Measurements from ENCODE around the gene FNDC5. TPM values are rescaled to one million over a fixed set of nuclear protein-coding genes. Genes with fewer than 3 reads are reported as not detected.

Gene FNDC5
- polyA plus RNA-seq, 2 of the 4 experiments (the other 2 are of a cell fraction): 0.26 to 0.99 TPM

DNA sequence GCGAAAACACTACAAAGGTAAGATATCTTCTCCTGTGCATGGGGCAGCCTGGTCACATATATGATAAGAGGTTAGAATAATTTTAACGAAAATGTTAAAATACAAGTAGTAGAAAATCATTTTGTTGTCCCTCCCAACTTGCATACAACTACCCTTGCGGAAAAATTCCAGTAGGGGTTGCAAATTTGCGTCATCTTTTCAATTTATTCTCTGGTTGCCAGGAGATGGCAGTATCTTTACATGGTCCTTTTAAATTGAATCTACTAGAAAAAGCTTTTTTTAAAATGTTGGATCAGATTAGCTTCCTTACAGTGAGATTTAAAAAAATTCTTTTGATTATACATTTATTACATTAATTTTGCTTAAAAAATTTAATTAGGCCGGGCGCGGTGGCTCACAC lies 42.4 kb downstream of the FNDC5 start:
- FAIRE-seq: no peak
- ChIA-PET CTCF (interaction anchor here (0.5 to 2.3 kb wide), 5 partner anchors 13 to 258 kb away, joined by 3 to 9 read pairs (median 5); no protein-coding TSS in a partner anchor), POLR2A (no interaction called here)
- TF ChIP-seq HOXB13 (CRISPR knock-in tag; IDR thresholded peaks at IDR 0.05; ENCODE audit: low read depth) (no peak), RAD21 (conservative IDR thresholded peaks at IDR 0.05 in 1 of 2, IDR thresholded peaks at IDR 0.05 in 1 of 2) (0 out of 5 replicates have a peak, but pooled peaks of 1 of the 2 experiments have one; percentile 15)
- TF ChIP-seq, protein P1, sequence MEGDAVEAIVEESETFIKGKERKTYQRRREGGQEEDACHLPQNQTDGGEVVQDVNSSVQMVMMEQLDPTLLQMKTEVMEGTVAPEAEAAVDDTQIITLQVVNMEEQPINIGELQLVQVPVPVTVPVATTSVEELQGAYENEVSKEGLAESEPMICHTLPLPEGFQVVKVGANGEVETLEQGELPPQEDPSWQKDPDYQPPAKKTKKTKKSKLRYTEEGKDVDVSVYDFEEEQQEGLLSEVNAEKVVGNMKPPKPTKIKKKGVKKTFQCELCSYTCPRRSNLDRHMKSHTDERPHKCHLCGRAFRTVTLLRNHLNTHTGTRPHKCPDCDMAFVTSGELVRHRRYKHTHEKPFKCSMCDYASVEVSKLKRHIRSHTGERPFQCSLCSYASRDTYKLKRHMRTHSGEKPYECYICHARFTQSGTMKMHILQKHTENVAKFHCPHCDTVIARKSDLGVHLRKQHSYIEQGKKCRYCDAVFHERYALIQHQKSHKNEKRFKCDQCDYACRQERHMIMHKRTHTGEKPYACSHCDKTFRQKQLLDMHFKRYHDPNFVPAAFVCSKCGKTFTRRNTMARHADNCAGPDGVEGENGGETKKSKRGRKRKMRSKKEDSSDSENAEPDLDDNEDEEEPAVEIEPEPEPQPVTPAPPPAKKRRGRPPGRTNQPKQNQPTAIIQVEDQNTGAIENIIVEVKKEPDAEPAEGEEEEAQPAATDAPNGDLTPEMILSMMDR (IDR thresholded peaks at IDR 0.05): peak; percentile 27; the same call in 1 of the 3 replicates
- Histone ChIP-seq H3K9me3 (no peaks in the 10 kb centered on the region), H3K4me1 (no peaks in the 10 kb centered on the region), H3K27ac (no peak overlapping the region), H3K4me3 (no peak overlapping the region), H3K4me2 (no peak overlapping the region)
- ATAC-seq: no peak
- peak in 1 of 2 experiments; percentile 24 for DNase-seq (ENCODE audit: low read depth in 1 of 2, low spot score in 1 of 2)
- WGBS (ENCODE audit: missing lambda C conversion rate): 93% methylated on average over 7 of the region's 7 CpGs

- FAIRE-seq (no peak), ATAC-seq (no peak), DNase-seq (ENCODE audit: low read depth in 1 of 2, low spot score in 1 of 2) (no peak)
- WGBS (ENCODE audit: missing lambda C conversion rate): 90% methylated on average over 3 of the region's 3 CpGs
- TF ChIP-seq, protein P1 (IDR thresholded peaks at IDR 0.05): no peak
- no peak overlapping the region for H3K4me2 ChIP-seq
- no peaks in the 10 kb centered on the region for H3K4me1 ChIP-seq
- H3K4me3 ChIP-seq: no peak overlapping the region
- no peak overlapping the region for H3K27ac ChIP-seq
- H3K9me3 ChIP-seq: no peaks in the 10 kb centered on the region
- POLR2A ChIA-PET: no interaction called here
- CTCF ChIA-PET: interaction anchor here (0.7 to 1.1 kb wide), 2 partner anchors 129 to 424 kb away, joined by 3 read pairs; no protein-coding TSS in a partner anchor
Measured at GRCh38 chr1:32825181-32825580, 45.5 kb downstream of the FNDC5 start.

GRCh38 chr1:32818804-32819541 lies 51.7 kb downstream of the FNDC5 start:
- 89% methylated on average over 11 of the region's 11 CpGs for WGBS (ENCODE audit: missing lambda C conversion rate)
- ChIA-PET CTCF (no interaction called here), POLR2A (no interaction called here)
- Histone ChIP-seq H3K4me2 (peak overlapping the region; percentile 90), H3K27ac (peak overlapping the region; percentile 98 to 100), H3K9me3 (no peaks in the 10 kb centered on the region), H3K4me1 (peaks cover 27% of the 10 kb centered on the region), H3K4me3 (peak overlapping the region; percentile 70)
- ATAC-seq (no peak), DNase-seq (ENCODE audit: low read depth in 1 of 2, low spot score in 1 of 2) (no peak), FAIRE-seq (no peak)
- TF ChIP-seq CBX8 (IDR thresholded peaks at IDR 0.05): no peak
- TF ChIP-seq, protein P2, sequence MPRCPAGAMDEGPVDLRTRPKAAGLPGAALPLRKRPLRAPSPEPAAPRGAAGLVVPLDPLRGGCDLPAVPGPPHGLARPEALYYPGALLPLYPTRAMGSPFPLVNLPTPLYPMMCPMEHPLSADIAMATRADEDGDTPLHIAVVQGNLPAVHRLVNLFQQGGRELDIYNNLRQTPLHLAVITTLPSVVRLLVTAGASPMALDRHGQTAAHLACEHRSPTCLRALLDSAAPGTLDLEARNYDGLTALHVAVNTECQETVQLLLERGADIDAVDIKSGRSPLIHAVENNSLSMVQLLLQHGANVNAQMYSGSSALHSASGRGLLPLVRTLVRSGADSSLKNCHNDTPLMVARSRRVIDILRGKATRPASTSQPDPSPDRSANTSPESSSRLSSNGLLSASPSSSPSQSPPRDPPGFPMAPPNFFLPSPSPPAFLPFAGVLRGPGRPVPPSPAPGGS (IDR thresholded peaks at IDR 0.05): no peak
- no peak for TF ChIP-seq POLR2A (IDR thresholded peaks at IDR 0.05; ENCODE audit: low read length)
- TF ChIP-seq HOXB13 (CRISPR knock-in tag; IDR thresholded peaks at IDR 0.05; ENCODE audit: low read depth): no peak

DNA sequence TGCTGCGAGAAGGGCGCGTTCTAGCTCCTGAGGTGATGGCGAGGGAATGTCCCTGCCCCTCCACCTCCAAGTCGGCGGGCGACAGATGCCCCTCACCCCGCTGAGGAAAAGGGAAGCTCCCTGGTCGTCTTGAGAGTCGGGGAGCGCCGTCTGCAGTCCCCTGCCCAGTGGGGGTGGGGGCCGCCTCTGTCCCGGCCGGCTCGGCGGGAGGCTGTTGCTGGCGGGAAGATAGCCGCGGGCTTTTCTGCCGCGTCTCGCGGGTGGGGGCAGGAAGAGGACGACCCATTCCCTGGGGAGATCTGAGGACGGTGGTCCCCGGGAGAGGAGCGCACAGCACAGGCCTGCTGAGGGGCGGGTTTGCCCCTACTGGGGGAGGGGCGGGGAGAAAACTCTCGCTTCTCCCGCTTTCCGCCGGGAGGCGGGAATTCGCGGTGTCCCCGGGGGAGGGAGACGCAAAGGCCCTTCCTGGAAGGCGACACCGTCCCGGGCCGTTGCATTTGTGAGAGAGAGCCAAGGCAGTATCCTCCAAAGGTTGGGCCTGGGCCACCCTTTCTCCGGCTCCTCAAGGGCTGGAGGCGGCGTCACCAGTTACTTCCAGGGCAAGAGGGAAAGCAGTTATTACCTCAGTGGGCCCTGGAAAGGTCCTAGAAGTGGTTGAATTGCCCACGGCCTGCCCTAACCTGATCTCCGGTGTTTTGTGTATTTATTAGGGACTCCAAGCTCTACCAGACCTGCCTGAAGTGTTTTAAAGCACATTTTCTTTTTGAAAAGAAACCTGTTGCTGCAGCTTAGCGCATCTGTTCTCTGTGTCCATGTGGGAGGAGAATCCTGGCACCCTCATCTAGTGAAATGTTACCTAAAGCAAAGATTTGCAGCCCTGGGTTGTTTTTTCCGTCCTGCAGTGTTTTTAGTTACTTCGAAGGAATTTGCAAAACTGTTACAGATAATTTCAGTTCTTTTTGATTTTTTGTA lies 52.6 kb downstream of the FNDC5 start:
- ATAC-seq (peak; percentile 57 to 75), DNase-seq (ENCODE audit: low read depth in 1 of 2, low spot score in 1 of 2) (peak; percentile 62 to 66), FAIRE-seq (no peak)
- Histone ChIP-seq H3K4me2 (peak overlapping the region; percentile 90), H3K9me3 (no peaks in the 10 kb centered on the region), H3K27ac (peak overlapping the region; percentile 98 to 100), H3K4me1 (peaks cover 27% of the 10 kb centered on the region), H3K4me3 (peak overlapping the region; percentile 70)
- CTCF ChIA-PET: interaction anchor here (0.6 kb wide), 1 partner anchor 337 kb away, joined by 3 read pairs; no protein-coding TSS in a partner anchor
- WGBS (ENCODE audit: missing lambda C conversion rate): 4% methylated on average over 16 of the region's 51 CpGs
- POLR2A ChIA-PET: interaction anchor here (0.6 kb wide), 1 partner anchor 39 kb away, joined by 3 read pairs; no protein-coding TSS in a partner anchor
- TF ChIP-seq KDM5A (IDR thresholded peaks at IDR 0.05): no peak
- no peak for TF ChIP-seq HOXA7 (CRISPR knock-in tag; IDR thresholded peaks at IDR 0.05)
- TF ChIP-seq HDAC2 (IDR thresholded peaks at IDR 0.05): no peak
- TF ChIP-seq ESRRA (IDR thresholded peaks at IDR 0.05; ENCODE audit: borderline replicate concordance, low read length): no peak
- TF ChIP-seq, protein P3, sequence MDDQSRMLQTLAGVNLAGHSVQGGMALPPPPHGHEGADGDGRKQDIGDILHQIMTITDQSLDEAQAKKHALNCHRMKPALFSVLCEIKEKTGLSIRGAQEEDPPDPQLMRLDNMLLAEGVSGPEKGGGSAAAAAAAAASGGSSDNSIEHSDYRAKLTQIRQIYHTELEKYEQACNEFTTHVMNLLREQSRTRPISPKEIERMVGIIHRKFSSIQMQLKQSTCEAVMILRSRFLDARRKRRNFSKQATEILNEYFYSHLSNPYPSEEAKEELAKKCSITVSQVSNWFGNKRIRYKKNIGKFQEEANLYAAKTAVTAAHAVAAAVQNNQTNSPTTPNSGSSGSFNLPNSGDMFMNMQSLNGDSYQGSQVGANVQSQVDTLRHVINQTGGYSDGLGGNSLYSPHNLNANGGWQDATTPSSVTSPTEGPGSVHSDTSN (IDR thresholded peaks at IDR 0.05): no peak
- TF ChIP-seq MYC (IDR thresholded peaks at IDR 0.05; ENCODE audit: borderline replicate concordance, low read length): no peak
- peak in 1 of 2 experiments; percentile 3; a peak in 2 of 5 replicates for TF ChIP-seq JUN (IDR thresholded peaks at IDR 0.05)
- TF ChIP-seq ZC3H11A (IDR thresholded peaks at IDR 0.05): no peak
- 0 out of 5 replicates have a peak, but pooled peaks of 1 of the 2 experiments have one; percentile 10 for TF ChIP-seq RAD21 (conservative IDR thresholded peaks at IDR 0.05 in 1 of 2, IDR thresholded peaks at IDR 0.05 in 1 of 2)
- no peak for TF ChIP-seq EP300 (IDR thresholded peaks at IDR 0.05)
- TF ChIP-seq HMGXB4 (CRISPR knock-in tag; IDR thresholded peaks at IDR 0.05; ENCODE audit: borderline replicate concordance): no peak
- TF ChIP-seq GATA3 (IDR thresholded peaks at IDR 0.05; ENCODE audit: borderline replicate concordance): no peak
